ENCODE measurements around the gene LIPH.

GRCh38 chr3:185586686-185587039 lies 34.3 kb upstream of the LIPH start:
- TF ChIP-seq CTCF (IDR thresholded peaks at IDR 0.05 in 2 of 3, conservative IDR thresholded peaks at IDR 0.05 in 1 of 3; ENCODE audit: control insufficient read depth in 2 of 3, extremely low read depth in 1 of 3, insufficient read depth in 1 of 3, low read depth in 3 of 3, low read length in 3 of 3) (no peak), JUNB (IDR thresholded peaks at IDR 0.05) (no peak), SRF (IDR thresholded peaks at IDR 0.05; ENCODE audit: low read depth in 2 of 2, low read length in 2 of 2) (no peak), ZNF217 (IDR thresholded peaks at IDR 0.05) (no peak), BHLHE40 (IDR thresholded peaks at IDR 0.05; ENCODE audit: borderline replicate concordance in 1 of 2, low read depth in 2 of 2, low read length in 1 of 2) (no peak), RAD21 (IDR thresholded peaks at IDR 0.05; ENCODE audit: insufficient read depth, low read depth, low read length) (no peak), SP1 (IDR thresholded peaks at IDR 0.05; ENCODE audit: low read depth, low read length) (no peak), EGR1 (IDR thresholded peaks at IDR 0.05; ENCODE audit: borderline replicate concordance in 1 of 2, low read depth in 2 of 2, low read length in 2 of 2) (no peak), FOXM1 (IDR thresholded peaks at IDR 0.05; ENCODE audit: low read depth, low read length) (no peak)
- TF ChIP-seq, protein P1, sequence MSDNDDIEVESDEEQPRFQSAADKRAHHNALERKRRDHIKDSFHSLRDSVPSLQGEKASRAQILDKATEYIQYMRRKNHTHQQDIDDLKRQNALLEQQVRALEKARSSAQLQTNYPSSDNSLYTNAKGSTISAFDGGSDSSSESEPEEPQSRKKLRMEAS (IDR thresholded peaks at IDR 0.05; ENCODE audit: low read depth, low read length): no peak

Data from GM12878 (cell line).